GM12872 (cell line): ENCODE measurements around the gene EPB41L4A.

ENCODE experiments used
- TF ChIP-seq, protein P1 (sequence below): IDR thresholded peaks from 3 replicates; pipeline ENCODE4 v1.5.1; 2011; ENCODE audit warnings: low read depth, mild to moderate bottlenecking, low read length, moderate library complexity; ENCODE audit not compliant: insufficient read depth

Gene EPB41L4A

GRCh38 chr5:112388074-112388473 is 31.0 kb downstream of the EPB41L4A start:
- TF ChIP-seq, protein P1, sequence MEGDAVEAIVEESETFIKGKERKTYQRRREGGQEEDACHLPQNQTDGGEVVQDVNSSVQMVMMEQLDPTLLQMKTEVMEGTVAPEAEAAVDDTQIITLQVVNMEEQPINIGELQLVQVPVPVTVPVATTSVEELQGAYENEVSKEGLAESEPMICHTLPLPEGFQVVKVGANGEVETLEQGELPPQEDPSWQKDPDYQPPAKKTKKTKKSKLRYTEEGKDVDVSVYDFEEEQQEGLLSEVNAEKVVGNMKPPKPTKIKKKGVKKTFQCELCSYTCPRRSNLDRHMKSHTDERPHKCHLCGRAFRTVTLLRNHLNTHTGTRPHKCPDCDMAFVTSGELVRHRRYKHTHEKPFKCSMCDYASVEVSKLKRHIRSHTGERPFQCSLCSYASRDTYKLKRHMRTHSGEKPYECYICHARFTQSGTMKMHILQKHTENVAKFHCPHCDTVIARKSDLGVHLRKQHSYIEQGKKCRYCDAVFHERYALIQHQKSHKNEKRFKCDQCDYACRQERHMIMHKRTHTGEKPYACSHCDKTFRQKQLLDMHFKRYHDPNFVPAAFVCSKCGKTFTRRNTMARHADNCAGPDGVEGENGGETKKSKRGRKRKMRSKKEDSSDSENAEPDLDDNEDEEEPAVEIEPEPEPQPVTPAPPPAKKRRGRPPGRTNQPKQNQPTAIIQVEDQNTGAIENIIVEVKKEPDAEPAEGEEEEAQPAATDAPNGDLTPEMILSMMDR: no peak

GRCh38 chr5:112386766-112387165 is 32.3 kb downstream of the EPB41L4A start:
- TF ChIP-seq, protein P1: no peak

DNA sequence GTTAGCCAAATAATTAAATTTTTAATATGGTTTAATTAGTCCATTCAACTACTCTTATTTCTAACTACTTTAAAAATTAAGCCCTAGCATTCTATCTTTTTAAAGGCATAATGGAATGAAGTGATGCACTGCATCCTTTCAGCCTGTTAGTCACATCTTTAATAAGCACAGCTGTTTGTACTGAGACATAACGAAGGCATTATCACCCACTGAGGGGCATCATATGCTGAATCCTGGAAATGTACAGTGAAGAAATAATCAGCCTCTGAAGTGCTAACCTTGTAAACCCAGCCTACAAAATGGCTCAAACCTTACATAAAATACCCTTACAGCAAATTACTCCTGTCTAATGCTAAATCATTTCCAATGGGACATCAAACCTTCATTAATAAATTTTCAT is 33.1 kb downstream of the EPB41L4A start:
- TF ChIP-seq, protein P1: no peak

GRCh38 chr5:112385566-112385965 is 33.5 kb downstream of the EPB41L4A start:
- TF ChIP-seq, protein P1: no peak

DNA sequence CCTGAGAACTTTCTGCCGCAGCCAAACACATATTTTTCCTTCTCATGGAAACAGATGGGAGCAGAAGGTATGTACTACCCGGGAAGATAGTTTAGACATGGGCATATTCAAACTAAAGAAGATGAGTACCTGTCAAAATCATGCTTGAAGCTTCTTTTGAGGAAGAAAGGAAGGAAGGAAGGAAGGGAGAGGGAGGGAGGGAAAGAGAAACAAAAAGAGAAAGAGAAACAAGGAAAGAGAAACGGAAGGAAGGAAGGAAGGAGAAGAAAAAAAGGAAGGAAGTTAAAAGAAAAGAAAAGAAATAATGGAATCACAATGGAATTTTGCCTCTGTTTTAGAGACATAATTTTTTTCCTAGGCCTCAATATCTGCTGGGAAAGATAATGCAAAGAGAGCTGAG is 34.6 kb downstream of the EPB41L4A start:
- TF ChIP-seq, protein P1: no peak

DNA sequence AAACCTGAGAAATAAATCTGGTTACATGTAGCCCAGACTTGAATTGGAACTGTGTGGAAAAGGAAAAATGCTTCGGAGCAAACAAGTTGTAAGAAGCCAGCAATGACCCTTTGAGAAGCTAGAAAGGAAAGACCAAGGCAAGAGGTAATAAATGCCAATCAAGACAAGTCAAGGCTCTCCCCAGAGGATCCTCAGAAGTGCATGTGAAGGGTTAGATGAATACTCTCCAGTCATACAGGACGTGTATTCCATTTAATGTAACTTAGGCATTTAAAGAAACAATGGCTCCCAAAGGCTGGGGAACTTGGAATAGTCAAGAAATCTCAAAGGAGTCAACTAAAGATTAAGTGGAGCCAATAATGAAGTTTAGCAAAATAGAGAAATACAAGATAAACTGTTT is 36.2 kb downstream of the EPB41L4A start:
- TF ChIP-seq, protein P1: no peak

DNA sequence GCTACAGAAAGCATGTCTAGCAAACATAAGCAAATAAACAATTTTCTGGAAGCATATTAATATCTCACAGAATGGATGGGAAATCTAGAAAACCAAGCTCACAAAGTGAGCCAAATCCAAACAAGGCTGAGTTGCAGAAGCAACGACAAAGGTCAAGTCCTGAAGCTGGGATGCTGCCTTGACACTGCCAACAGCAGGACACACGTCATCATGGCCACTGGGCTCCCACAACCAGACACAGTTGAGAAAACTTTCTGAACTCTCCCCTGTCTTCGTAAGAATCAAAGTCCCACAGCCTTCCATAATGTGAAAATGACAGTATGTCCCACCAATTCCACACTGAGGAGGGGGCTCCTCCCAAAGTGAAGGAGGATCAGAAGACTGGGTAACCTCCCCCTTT is 37.6 kb downstream of the EPB41L4A start:
- TF ChIP-seq, protein P1: no peak
